Kidney epithelial cell (primary cell): Measurements from ENCODE around the gene FAAP24. TPM values are rescaled to one million over a fixed set of nuclear protein-coding genes. Genes with fewer than 3 reads are reported as not detected.
A peak's percentile ranks its signal among the peaks of the same experiment; 100 is the strongest.
"Not testable (repeated sequence)": the region's sequence is repeated elsewhere in the genome, so short reads cannot be mapped to it uniquely, and the experiment has no call there.

Source experiments
- DNase-seq: peaks from one replicate; pipeline ENCODE4 v3.0.0-alpha.2; 2010; ENCODE audit warnings: low read depth
- H3K27me3 ChIP-seq: 2 replicates; pipeline ENCODE4 v1.6.0; 2011; ENCODE audit warnings: low read length; ENCODE audit not compliant: control insufficient read depth, insufficient read depth
- H3K36me3 ChIP-seq: 2 replicates; pipeline ENCODE4 v1.5.1; 2011; ENCODE audit warnings: low read length; ENCODE audit not compliant: control insufficient read depth, insufficient read depth
- H3K4me3 ChIP-seq: 2 replicates; pipeline ENCODE4 v1.5.1; 2011; ENCODE audit warnings: low read depth, mild to moderate bottlenecking, control low read depth, low read length
- CTCF ChIP-seq: IDR thresholded peaks from 2 replicates; pipeline ENCODE4 v1.5.1; 2011; ENCODE audit warnings: mild to moderate bottlenecking, moderate library complexity, low read length, control low read depth, inconsistent platforms; ENCODE audit not compliant: insufficient read depth, poor library complexity, severe bottlenecking
- total RNA-seq: library from RNA; depleted of rRNA; stranded (reverse); fragments of >200 nt; gene quantifications from 2 replicates; pipeline ENCODE4 v1.2.3, GENCODE V29; 2015

The FAAP24 gene
- total RNA-seq, 1 donor from 2014 or later = 1.7 TPM

GRCh38 chr19:33005440-33005839 is 33.4 kb downstream of the FAAP24 start:
- TF ChIP-seq CTCF = no peak
- H3K36me3 ChIP-seq = peaks cover 1% of the 10 kb centered on the region
- no peak for DNase-seq
- H3K4me3 ChIP-seq = no peak overlapping the region
- H3K27me3 ChIP-seq = no peaks in the 10 kb centered on the region

GRCh38 chr19:33008738-33009137 is 36.7 kb downstream of the FAAP24 start:
- TF ChIP-seq CTCF = no peak
- no peak for DNase-seq
- H3K27me3 ChIP-seq = no peaks in the 10 kb centered on the region
- no peak overlapping the region for H3K4me3 ChIP-seq
- peaks cover 2% of the 10 kb centered on the region for H3K36me3 ChIP-seq

GRCh38 chr19:33010891-33011290 is 38.8 kb downstream of the FAAP24 start:
- not testable (repeated sequence) for DNase-seq

GRCh38 chr19:33022472-33023116 is 50.6 kb downstream of the FAAP24 start:
- peak; percentile 5 for TF ChIP-seq CTCF
- Histone ChIP-seq H3K36me3 (peaks cover 1% of the 10 kb centered on the region), H3K27me3 (no peaks in the 10 kb centered on the region), H3K4me3 (no peak overlapping the region)
- no peak for DNase-seq

More at GRCh38 chr19:33010891-33011290, 38.8 kb downstream of the FAAP24 start:
- not testable (repeated sequence) for H3K27me3 ChIP-seq, H3K4me3 ChIP-seq, H3K36me3 ChIP-seq

- Histone ChIP-seq H3K36me3 (peaks cover 1% of the 10 kb centered on the region), H3K27me3 (no peaks in the 10 kb centered on the region), H3K4me3 (no peak overlapping the region)
- no peak for TF ChIP-seq CTCF
- DNase-seq = no peak
These were observed 52.4 kb downstream of the FAAP24 start for GRCh38 chr19:33024398-33024797.

GRCh38 chr19:33025468-33026238 is 53.6 kb downstream of the FAAP24 start:
- not testable (repeated sequence) for H3K27me3 ChIP-seq, H3K4me3 ChIP-seq, H3K36me3 ChIP-seq, DNase-seq

- not testable (repeated sequence) for H3K36me3 ChIP-seq, DNase-seq, H3K27me3 ChIP-seq, H3K4me3 ChIP-seq
These were observed 54.6 kb downstream of the FAAP24 start for GRCh38 chr19:33026602-33027001.

Other genes starting within 250 kb of the FAAP24 start
- 3.0 TPM in 1 of 2 replicates, not detected in the other for gene SLC7A9, start 102.5 kb upstream of the FAAP24 start, total RNA-seq
- gene CEP89, start 284 bp upstream of the FAAP24 start, total RNA-seq = 27.5 and 29.9 TPM in 2 replicates
- gene RHPN2, start 92.6 kb downstream of the FAAP24 start, total RNA-seq = 21.3 and 27.6 TPM in 2 replicates
- 4.2 and 6.7 TPM in 2 replicates for gene GPATCH1, start 108.9 kb downstream of the FAAP24 start, total RNA-seq
- not detected in 2 replicates for gene WDR88, start 159.9 kb downstream of the FAAP24 start, total RNA-seq
- gene LRP3, start 222.1 kb downstream of the FAAP24 start, total RNA-seq = 42.8 and 54.8 TPM in 2 replicates